Measurements from ENCODE around the gene BAIAP2L1. TPM values are rescaled to one million over a fixed set of nuclear protein-coding genes. Genes with fewer than 3 reads are reported as not detected.
A peak's percentile ranks its signal among the peaks of the same experiment; 100 is the strongest.

BAIAP2L1 gene
- total RNA-seq, 4 donors from 2014 or later = 17.2 to 28.9 (median 20.7) TPM

DNA sequence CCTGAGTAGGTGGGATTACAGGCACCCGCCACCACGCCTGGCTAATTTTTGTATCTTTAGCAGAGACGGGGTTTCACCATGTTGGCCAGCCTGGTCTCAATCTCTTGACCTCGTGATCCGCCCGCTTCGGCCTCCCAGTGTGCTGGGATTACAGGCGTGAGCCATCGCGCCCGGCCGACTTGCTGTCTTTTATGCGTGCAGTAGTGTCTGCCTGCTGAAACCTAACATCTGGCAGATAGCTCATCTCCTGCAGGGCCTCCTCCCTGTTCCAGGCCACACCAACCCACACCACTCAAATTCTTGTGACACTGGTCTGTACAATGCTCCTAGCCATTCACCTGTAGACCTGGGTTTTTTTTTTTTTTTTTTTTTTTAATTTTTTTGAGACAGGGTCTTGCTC, 41.5 kb downstream of the BAIAP2L1 start:
- intact Hi-C loops (cut with DNase I; ENCODE audit: low total_unique reads) = no loop called here
- TF ChIP-seq POLR2A (IDR thresholded peaks at IDR 0.05) = no peak
- TF ChIP-seq, protein P1, sequence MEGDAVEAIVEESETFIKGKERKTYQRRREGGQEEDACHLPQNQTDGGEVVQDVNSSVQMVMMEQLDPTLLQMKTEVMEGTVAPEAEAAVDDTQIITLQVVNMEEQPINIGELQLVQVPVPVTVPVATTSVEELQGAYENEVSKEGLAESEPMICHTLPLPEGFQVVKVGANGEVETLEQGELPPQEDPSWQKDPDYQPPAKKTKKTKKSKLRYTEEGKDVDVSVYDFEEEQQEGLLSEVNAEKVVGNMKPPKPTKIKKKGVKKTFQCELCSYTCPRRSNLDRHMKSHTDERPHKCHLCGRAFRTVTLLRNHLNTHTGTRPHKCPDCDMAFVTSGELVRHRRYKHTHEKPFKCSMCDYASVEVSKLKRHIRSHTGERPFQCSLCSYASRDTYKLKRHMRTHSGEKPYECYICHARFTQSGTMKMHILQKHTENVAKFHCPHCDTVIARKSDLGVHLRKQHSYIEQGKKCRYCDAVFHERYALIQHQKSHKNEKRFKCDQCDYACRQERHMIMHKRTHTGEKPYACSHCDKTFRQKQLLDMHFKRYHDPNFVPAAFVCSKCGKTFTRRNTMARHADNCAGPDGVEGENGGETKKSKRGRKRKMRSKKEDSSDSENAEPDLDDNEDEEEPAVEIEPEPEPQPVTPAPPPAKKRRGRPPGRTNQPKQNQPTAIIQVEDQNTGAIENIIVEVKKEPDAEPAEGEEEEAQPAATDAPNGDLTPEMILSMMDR (IDR thresholded peaks at IDR 0.05) = no peak
- peak in 1 of 2 donors; percentile 78 for DNase-seq (ENCODE audit: low spot score in 2 of 2)
- H3K4me3 ChIP-seq (ENCODE audit: low read depth, poor library complexity, severe bottlenecking) = no peak overlapping the region
- 94% methylated on average over 13 of the region's 13 CpGs for WGBS, 2 donors

DNA sequence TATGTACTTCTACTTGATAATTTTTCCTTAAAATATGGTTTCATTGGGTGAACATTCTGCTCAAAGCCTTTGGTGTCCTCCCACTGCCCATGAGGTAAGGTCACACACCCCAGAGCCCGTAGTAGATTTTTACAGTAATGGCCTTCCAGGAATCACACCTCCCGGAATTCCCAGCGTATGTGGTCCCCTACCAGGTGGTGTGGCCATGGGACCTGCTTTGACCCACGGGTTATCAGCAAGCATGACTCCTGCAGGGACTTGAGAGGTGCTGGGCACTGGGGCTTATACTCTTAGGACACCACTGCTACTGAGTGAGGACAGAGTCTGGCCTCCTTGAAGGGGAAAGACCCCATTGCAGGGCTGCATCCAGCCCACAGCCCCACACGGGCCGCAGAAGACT, 42.2 kb downstream of the BAIAP2L1 start:
- 95 to 98% methylated on average over 6 of the region's 6 CpGs for WGBS, 2 donors
- intact Hi-C loops (cut with DNase I; ENCODE audit: low total_unique reads) = no loop called here
- no peak for DNase-seq (ENCODE audit: low spot score in 2 of 2)
- no peak overlapping the region for H3K4me3 ChIP-seq (ENCODE audit: low read depth, poor library complexity, severe bottlenecking)
- TF ChIP-seq POLR2A (IDR thresholded peaks at IDR 0.05) = no peak
- TF ChIP-seq, protein P1 (IDR thresholded peaks at IDR 0.05) = no peak

DNA sequence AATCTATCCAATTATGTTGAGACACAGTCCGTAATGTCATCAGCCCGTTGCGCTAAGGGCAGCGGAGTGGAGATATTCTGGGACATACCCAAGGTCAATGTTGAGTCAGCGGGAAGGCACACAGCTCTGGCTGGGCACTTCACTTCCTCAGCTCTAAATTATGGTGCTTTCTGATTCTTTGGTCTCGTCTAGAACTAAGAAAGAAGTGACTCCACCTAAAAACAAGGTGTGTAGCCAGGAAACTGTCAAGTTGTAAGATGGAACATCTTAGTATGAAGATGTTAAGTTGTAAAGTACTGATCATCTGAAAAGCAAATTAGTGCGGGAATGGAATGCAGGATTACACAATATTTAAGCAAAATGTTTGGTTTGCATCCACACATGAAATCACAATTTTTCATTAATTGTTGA, 43.1 kb downstream of the BAIAP2L1 start:
- DNase-seq (ENCODE audit: low spot score in 2 of 2) = no peak
- no peak for TF ChIP-seq POLR2A (IDR thresholded peaks at IDR 0.05)
- TF ChIP-seq, protein P1 (IDR thresholded peaks at IDR 0.05) = no peak
- WGBS, 2 donors = 30 to 46% methylated on average over 7 of the region's 7 CpGs
- H3K4me3 ChIP-seq (ENCODE audit: low read depth, poor library complexity, severe bottlenecking) = no peak overlapping the region
- intact Hi-C loops (cut with DNase I; ENCODE audit: low total_unique reads) = no loop called here

DNA sequence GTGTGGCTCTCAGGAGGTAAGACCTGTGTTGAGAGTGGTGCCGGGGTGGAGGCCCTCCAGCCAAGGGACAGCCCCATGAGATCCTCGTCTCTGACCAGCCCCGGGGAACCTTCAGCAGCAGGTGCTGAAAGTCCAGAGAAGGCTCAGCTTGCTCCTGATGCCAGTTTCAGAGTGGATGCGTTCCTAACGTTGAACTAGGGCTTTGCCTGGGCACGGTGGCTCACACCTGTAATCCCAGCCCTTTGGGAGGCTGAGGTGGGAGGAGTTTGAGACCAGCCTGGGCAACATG, 45.7 kb downstream of the BAIAP2L1 start:
- H3K4me3 ChIP-seq (ENCODE audit: low read depth, poor library complexity, severe bottlenecking) = no peak overlapping the region
- 73 to 76% methylated on average over 5 to 6 of the region's 6 CpGs for WGBS, 2 donors
- intact Hi-C loops (cut with DNase I; ENCODE audit: low total_unique reads) = no loop called here
- no peak for DNase-seq (ENCODE audit: low spot score in 2 of 2)
- TF ChIP-seq, protein P1 (IDR thresholded peaks at IDR 0.05) = no peak

DNA sequence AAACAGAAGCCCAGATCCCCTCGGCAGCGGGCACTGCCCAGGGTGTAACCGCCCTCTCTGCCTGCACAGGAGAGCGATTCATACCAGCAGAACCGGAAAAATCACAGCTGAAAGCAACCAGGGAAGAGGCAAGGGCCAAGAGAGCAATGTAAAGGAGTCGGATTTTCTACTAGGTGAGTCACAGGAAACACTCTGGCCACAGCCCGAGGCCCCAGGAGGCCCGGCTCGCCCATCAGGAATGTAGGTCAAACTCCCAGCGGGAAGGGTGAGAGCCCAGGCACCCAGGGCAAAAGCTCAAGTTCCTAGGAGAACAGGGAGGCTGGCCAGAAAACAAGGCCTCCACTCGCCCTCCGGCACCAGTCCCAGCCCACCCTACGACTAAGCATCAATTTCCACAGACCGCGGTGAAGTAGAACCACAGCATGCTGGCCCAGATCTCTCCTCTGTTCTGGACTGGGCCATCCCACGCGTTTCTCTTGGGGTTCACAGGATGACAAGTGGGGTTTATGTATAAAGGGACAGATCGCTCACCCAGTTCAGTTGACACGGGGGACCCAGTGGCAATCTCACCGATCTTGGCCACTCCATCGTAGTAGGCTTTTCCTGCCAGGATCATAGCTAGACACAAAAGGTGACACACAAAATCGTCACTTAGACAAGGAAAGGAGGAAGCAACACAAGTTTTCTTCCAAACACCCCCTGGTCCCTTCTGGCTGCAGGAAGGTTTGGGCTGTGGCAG, 46.2 kb downstream of the BAIAP2L1 start:
- TF ChIP-seq POLR2A (IDR thresholded peaks at IDR 0.05) = no peak
- TF ChIP-seq, protein P1 (IDR thresholded peaks at IDR 0.05) = no peak
- intact Hi-C loops (cut with DNase I; ENCODE audit: low total_unique reads) = no loop called here
- DNase-seq (ENCODE audit: low spot score in 2 of 2) = peak in 1 of 2 donors; percentile 34
- WGBS, 2 donors = 55 to 64% methylated on average over 22 of the region's 22 CpGs
- H3K4me3 ChIP-seq (ENCODE audit: low read depth, poor library complexity, severe bottlenecking) = no peak overlapping the region

DNA sequence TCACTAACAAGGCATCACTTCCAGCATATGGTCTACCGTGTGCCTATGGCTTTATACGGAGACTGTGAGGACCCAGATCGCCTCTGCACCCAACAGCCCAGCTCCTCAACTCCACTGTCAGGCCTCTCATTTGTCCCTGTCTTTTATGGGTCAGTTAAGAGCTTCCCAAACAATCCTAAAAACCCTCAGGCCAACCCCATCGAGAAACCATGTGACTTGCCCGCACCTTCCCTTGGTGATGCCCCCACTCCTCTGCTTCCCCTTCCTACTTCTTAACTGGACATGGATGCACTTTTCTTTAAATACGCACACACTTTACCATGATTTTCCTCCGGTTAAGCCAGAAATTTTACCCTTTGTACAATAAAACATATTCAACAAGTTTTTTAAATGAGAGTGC, 46.8 kb downstream of the BAIAP2L1 start:
- H3K4me3 ChIP-seq (ENCODE audit: low read depth, poor library complexity, severe bottlenecking) = no peak overlapping the region
- TF ChIP-seq, protein P1 (IDR thresholded peaks at IDR 0.05) = no peak
- no peak for TF ChIP-seq POLR2A (IDR thresholded peaks at IDR 0.05)
- 69 to 76% methylated on average over 7 of the region's 7 CpGs for WGBS, 2 donors
- intact Hi-C loops (cut with DNase I; ENCODE audit: low total_unique reads) = no loop called here
- DNase-seq (ENCODE audit: low spot score in 2 of 2) = no peak
